Measurements from ENCODE around the gene SH3TC1.

Gene SH3TC1

DNA sequence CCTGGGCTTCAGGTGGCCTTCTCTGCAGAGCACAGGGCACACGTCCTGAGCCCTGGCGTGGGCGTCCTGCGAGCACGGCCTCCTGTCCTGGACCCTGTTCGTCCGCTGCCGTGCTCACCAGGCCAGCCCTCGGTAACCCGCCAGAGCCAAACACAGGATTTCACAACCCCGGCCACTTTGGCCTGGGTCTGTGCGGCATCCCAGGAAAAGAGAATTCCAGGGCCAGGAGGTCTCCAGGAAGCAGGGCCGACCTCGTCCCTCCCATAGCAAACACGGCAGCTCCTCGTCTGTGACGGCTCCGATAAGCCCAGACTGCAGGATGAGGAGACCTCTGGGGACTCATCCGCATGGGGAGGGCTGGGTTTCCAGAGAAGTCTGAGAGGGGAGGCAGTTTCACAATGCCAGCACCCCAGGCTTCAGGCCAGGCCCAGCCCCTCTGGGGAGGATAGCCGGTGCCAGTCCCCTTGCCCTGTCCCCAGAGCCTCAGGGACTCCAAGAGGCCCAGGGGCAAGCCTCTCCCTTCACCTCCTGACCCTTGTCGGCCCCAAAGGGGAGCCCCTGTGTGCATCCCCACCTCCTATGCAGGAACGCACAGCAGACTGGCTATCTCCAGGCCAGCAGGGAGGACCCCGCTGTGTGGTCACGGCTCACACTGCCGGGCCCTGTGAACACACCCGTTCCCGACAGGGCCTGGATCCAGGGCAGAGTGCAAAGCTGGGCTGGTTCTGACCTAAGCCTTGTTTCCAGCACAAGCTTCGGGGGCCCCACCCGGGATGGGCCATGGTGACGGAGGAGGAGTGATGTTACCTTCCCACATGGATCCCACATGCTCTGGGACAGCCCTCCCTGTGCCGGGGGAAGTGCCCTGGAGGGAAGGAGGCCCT is 48.2 kb downstream of the SH3TC1 start:
- DNase-seq = no peak

DNA sequence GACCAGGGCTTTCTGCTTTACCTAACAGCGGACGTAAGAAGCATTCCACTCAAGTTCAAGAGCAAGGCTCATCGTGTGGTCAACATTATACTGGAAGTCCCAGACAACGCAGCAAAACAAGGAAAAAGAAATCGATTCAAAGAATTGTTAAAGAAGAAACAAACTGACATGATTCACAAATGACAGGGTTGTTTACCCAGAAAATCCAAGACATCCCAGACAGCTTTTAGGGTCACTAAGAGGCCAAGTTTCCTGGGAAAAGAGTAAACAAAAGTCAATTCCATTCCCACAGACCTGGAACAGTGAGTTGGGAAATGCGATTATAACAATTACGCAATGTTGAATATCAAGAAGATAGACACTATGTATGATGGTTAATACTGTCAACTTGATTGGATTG is 49.0 kb downstream of the SH3TC1 start:
- no peak for DNase-seq

DNA sequence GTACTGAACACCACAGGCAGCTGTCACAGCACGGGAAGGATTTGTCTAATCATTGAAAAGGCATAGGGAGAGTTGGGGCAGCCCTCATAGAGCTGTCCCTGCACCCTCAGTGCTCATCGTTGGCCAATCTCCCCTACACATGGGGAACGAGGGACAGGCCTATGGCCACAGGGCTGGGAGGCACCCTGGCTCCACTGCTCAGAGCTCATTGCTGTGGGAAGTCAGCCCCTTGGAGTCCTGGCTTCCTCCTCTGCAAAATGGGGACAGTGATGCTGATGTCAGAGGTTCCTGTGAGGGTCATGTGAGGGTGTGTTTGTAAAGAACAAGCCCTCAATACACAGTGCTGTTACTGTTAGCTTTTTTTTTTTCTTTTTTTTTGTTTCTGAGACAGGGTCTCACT is 51.1 kb downstream of the SH3TC1 start:
- no peak for DNase-seq

DNA sequence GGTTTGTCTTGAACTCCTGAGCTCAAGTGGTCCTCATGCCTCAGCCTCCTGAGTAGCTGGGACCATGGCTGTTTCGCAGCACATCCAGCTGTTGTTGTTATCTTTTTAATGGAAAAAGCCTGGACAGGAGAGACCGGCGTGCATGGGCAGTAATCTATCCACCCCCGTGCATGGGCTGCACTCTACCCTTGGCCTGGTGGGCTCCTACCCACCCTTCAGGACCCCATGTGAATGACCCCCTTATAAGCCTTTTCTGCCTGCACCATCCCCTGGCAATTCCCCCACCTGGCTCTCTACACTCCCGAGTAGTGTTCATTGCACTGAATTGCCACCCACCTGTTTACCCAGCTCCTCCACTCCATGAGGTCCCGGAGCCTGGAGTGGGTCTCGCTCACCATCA is 51.5 kb downstream of the SH3TC1 start:
- DNase-seq = no peak

DNA sequence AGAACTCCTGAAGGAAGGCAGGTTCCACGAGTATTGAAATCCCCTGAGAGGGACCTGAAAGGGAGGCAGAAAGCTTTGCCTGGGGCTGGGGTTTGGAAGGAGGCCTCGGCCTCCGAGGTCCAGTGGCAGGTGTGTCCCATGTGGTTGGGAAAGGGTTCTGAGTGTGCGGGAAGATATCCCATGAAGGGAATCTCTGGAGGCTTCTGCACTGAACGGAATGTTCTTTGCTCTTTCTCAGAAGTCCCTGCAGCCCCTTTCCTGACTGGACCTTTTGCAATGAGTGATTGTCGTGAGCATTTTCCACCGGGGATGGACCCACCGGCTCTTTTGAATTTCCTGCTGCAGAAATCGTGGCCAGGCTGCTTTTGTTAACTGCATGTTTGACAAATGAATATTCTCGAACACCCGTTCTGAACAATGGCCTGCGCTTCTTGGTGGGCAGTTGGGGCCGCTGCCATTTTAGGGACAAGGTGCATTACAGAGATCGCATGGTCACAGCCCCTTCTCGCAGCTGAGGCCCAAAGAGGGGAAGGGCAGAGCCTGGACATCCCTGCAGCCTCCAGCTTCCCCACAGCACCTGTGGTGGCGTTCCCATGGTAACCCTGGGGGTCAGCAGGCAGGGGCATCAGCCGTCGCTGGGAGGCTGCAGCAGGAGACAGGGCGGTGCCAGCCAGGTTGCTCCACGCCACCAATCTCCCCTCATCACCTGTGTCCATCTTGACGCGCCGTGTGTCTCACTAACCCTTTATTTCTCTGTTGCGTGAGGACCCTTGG is 52.2 kb downstream of the SH3TC1 start:
- no peak for DNase-seq

DNA sequence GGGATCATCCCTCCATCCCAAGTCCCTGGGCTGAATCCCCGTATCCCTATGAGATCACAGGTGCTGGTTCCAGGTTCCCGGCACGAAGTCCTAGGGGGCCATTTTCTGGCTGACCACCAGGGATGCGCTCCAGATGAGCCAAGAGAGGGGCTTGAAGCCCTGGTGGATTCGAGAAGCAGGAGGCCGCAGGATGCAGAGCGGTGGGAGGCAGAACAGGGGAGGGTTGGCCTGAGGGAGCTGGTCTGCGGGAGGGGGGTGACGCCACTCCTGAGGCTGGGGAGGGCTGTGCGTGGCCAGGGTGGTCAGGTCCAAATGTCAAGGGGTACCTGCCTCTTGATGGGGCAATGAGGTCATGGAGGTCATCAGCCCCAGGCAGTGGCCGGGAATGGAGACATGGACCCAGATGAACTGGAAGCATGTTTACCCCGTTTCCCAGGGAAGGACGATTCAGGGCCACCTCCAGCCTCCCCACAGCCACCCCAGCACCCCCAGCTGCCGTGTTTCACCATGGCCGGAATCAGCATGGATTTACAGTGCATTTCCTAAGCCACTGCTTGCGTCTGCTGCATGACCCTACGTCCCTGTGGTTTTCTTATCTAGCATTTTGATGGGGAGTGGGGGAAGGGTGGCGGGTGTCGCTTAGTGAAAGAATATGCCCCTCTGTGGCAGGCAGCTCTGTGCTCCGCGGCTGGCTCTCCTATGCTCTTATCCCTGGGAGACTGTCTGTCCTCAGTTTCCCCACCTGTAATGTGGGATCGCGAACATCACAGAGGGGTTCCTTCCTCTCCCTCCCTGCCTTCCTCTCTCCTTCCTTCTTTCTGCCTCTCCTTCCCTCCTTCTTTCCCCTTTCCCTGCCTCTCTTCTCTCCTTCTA is 53.4 kb downstream of the SH3TC1 start:
- no peak for DNase-seq

DNA sequence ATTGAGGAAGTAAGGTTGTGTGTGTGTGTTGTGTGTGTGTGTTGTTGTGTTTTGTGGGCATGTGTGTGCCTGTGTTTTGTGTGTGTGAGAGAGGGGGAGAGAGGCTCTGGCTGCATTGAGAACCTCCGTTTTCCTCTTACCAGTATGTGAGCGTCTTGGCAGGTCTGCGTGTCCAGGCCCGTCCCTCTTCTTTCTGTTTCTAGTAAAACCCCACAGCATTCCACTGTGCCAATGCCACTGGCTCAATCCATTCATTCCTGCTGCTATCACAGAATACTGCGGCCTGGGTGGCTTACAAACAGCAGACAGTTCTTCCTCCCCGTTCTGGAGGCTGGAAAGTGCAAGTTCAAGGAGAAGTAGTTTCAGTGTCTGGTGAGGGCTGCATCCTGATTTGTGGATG is 55.0 kb downstream of the SH3TC1 start:
- no peak for DNase-seq

DNA sequence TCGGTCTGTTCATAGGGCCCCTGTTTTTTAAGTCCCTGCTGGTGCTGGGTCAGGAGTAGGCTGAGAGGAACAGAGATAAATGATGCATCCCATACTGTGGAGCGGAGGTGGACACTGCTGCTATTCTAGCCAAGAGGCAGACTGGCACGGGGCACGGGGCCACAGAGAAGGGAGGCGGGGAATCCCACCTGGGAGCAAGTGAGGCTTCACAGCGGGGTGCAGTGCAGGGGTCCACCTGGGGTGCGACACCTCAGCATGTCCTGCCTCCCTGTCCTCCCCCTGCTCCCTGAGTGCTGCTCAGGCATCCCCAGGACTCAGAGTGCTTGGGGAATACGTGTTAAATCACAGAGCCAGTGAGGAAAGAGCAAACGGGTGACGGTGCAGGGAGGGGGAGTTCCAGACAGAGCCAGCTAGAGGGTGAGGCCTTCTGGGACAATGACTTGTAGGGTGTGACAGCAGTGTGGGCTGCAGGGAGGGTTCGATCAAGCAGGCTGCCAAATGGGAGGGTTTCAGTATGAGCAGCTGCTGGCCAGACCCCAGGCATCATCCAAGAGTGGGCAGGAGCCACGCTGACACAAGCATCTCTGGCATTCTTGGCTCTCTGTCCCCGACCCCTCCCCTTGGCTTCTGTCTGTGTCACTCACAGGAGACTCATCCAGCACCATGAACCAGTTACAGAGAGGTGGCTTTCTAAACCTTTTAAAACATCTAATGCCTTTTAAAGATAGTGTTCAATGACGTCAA is 56.8 kb downstream of the SH3TC1 start:
- DNase-seq = no peak

DNA sequence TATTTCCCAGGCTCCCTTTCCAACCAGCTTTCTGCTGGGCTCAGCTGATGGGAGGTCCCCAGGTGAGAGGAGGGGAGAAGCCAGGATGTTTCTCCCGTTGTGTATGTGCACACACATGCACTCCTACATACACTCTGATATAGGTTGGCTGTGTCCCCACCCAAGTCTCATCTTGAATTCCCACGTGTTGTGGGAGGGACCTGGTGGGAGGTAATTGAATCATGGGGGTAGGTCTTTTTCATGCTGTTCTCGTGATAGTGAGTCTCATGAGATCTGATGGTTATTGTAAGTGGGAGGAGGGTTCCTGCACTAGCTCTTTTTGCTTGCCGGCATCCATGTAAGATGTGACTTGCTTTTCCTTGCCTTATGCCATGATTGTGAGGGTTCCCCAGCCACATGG is 58.8 kb downstream of the SH3TC1 start:
- no peak for DNase-seq

DNA sequence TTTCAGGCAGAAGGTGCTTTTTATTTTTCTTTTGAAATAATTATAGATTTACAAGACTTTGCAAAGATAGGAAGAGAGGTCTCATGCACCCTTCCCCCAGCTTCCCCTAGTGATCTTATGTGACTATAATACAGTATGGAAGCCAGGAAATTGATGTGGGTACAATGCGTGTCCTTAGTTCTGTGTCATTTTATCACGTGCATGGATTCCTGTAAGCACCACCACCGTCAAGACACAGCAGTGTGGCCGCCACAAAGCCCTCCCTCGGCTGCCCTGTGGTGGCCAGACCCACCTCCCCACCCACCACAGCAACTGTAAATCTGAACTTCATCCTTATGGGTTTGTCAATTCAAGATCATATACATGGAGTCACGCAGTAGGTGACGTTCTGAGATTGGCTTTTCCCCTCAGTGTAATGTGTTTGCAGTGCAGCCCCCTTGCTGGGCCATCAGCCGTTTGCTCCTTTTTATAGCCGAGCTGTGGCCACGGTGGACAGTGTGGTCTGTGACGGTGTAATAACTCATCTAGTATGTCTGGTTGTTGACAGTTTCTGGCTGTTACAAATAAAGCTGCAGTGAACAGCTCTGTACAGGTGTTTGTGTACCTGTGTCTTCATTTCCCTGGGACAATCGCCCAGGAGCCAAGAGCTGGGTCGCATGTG is 59.6 kb downstream of the SH3TC1 start:
- no peak for DNase-seq

DNA sequence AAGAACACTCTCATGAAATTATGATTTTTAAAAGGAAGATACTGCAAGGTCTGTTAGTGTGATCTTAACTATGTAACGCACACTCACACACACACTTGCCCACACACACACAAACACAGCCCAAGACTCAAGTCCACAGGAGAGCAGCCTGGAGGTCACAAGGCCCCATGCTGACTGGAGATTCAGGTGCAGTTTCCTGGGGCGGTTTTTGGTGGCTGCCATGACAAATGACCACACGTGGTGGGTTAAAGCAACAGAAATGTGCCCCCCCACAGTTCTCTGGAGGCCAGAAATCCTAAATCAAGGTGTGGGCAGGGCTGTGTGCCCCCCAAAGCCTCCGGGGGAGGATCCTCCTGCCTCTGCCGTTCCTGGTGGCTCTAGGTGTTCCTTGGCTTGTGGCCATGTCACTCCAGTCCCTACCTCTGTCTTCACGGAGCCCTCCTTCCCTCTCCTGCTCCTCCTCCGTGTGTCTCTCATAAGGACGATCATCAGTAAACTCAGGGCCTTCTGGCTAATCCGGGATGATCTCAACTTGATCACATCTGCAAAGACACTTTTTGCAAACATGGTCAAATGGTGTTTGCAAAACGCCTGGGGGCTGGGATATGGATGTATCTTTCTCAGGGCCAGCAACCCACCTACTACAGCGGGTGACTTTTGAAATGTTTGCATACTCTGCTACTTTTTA is 60.8 kb downstream of the SH3TC1 start:
- DNase-seq = no peak

DNA sequence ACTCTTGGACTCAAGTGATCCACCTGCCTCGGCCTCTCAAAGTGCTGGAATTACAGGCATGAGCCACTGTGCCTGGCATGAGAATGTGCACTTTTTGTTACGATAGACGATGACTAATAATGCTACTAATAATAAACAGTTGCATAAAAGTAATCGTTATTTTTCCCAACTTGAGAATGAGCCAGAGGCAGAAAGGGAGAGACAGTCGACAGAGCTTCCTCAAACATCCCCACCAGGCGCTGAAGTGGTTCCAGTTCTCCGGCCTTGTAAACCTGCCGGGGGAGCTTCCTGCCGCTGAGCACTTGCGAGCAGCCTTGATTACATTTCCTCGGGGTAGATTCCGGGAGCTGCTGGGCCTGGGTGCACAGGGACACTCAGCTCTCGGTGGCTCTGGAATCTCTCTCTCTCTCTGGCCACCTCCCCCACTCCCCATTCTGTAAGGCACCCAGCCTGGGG is 61.6 kb downstream of the SH3TC1 start:
- no peak for DNase-seq

DNA sequence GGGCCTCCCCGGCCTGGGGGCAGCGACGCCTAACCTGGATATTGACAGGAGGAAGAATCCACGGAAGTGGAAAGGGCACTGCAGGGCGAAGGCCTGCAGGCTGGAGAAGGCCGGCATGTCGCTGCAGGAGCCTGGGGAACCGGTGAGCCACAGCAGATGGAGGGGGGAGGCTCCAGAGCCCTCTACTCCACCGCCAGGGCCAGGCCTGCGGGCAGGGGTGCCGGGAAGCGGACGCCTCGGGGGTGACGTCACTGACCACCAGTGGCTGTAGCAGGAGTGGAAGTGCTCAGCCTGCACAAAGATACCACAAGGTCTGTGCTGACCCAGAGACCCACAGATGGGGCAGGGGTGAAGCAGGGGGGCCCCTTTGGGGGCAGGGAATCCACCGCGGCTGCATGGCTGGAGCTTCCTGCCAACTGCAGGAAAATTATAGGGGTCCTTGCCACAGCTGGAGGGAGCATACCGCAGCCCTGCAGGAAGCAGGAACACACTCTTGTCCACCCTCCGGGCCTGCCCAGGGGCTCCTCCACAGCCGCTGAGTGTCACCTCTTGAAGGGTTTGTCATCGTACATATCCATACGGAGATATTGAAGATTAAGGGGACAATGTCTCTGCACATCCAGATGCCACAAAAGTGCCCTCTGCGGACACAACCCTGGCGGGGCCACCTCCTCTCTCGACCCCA is 62.9 kb downstream of the SH3TC1 start:
- DNase-seq = no peak

DNA sequence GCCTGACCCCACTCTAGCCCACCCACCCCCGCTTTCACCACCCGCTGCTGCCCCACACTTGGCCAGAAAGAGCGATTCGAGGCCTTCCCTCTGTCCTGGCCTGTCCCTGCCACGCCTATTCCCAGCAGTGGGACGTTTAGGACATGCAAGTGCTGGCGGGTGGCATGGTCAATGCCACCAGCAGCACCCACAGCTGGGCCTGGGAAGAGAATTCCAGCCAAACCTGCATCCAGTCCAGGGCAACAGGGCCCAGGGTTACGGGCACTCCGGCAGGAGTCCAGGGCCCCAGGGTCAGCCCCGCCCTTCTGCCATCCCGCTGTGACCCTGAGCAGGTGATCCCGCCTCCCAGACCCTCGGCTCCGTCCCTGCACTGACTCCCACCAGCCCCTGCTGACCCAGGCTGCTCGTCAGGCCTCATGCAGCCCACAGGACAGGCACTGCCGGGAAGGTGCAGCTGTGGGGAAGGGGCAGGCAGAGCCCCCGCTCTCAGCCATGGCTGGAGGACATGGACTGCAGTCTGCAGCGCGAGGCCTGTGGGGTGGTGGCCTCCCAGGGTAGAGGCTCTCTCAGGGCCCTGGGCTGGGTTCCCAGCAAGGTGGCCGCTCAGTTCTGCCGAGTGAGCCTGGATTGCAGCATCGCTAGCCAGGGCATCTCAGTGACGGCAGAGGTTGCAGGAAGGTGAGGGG is 63.7 kb downstream of the SH3TC1 start:
- no peak for DNase-seq

DNA sequence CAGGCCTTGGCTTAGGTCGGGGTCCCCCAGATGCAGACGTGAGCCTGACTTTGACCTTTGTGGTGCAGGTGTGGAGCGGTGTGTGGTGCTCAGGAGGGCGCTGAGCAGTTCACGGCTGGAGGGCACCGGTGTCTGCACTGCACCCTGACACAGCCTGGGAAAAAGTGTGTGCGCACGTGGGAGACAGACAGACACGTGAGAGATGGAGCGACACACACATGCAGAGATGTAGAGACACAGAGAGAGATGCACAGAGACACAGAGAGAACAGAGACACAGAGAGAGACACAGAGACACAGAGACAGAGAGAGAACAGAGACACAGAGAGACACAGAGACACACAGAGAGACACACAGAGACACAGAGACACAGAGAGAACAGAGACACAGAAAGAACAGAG is 64.3 kb downstream of the SH3TC1 start:
- DNase-seq = no peak

DNA sequence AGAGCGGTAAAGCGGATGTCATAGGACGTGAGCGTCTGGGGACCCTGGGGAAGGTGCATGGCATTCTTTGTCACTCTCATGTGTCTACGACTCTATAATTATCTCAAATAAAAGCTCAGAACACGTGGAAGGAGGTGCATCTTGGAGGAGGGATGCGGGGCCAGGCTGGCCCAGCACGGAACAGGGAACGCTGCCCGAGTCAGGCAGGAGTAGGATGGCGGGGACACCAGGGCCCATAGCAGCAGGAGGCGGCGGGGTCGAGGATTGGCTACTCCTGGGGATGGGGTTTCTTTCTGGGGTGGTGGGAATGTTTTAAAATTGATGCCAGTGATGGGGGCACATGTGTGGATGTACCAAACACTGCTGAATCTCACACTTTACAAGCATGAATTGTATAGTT is 65.0 kb downstream of the SH3TC1 start:
- no peak for DNase-seq

DNA sequence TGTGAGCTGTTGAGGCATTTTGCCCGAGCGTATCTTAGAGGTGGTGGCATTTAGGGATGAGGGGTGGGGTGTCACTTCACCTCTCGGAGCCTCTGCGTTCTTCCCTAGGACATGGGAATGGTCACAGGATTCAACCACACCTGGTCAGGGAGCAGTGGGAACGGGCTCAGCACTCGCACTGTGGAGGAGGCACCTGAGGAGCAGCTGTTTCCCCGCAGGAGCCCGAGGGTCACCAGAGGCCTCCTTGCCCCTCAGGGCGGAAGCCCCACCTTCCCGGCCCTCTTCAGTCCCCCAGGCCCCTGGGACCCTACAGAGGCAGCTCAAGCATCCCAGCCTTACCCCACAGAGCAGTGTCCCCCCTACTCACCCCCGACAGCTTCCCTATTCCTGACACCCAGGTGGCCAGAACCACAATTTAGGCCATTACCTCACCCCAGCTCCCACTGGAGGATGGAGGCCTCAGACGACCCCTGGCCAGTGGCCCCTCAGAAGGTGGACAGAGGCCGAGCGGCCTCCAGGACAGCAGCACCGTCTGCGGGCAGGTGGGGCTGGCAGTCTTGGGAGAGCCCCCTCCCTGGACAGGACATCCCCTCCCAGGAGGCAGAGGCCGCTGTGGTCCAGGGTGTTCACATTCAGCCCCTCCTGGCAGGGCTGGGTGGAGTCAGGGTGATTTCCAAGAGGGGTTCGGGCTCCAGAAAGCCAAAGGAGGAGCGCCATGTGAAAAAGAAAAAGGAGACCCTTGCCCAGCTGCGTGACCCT is 66.3 kb downstream of the SH3TC1 start:
- DNase-seq = no peak

DNA sequence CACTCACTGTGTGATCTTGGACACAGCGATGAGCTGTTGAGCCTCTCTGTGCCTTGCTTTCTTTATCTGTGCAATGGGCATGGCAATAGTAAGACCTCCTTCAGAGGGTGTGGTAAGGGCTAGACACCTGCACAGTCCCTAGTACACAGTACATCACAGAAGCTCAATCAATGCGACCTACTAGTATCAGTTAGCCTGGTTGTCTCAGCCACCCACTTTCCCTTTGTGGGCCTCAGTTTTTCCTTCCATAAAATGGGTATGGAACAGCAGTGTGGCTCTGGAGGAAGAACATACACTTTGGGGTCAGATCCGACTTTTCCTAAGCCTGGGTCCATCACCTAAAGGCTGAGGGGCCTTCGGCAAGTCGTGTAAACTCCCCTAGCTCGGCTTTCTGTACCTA is 67.0 kb downstream of the SH3TC1 start:
- no peak for DNase-seq

DNA sequence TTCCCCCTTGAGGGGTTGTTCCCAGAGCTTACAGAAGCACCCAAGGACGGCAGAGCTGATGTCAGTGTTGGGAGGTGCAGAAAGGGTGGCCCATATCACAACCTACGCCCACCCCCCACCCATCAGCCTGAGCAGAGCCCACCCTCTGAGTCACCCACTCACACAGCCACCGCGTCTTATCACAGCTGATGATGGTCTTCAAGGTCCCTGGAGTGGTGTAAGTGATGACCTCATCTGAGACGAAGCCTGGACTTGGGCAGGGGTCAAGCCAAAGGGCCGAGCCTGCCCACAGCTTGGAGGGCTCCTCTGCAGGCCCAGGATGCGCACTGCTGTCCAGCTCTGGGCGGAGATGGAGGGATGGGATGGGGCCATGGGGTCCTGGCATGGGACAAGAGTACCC is 67.4 kb downstream of the SH3TC1 start:
- DNase-seq = no peak
